NB4 (cell line): ENCODE measurements around the gene PIEZO2.

ENCODE experiments used
- DNase-seq: peaks from one replicate; pipeline ENCODE4 v3.0.0; 2010; ENCODE audit warnings: low read depth
- H3K4me3 ChIP-seq: one replicate; pipeline ENCODE4 v1.5.1; 2011; ENCODE audit warnings: mild to moderate bottlenecking, low read depth, low read length, moderate library complexity
- CTCF ChIP-seq: IDR thresholded peaks from one replicate; pipeline ENCODE4 v1.5.1; 2012; ENCODE audit warnings: low read depth, low read length
- MAX ChIP-seq: IDR thresholded peaks from 2 replicates; pipeline ENCODE4 v1.6.1; 2011; ENCODE audit warnings: low read depth, low read length
- MYC ChIP-seq: IDR thresholded peaks from 2 replicates; pipeline ENCODE4 v1.6.1; 2011; ENCODE audit warnings: low read depth, low read length
- POLR2A ChIP-seq: IDR thresholded peaks from 2 replicates; pipeline ENCODE4 v1.6.1; 2011; ENCODE audit warnings: mild to moderate bottlenecking; ENCODE audit not compliant: insufficient read length; ENCODE audit errors: extremely low read depth

Gene PIEZO2

GRCh38 chr18:10689236-10690034 lies 459.9 kb downstream of the PIEZO2 start:
- DNase-seq = no peak
- no peak overlapping the region for H3K4me3 ChIP-seq
- TF ChIP-seq MYC (no peak), POLR2A (no peak), MAX (no peak), CTCF (no peak)

GRCh38 chr18:10688766-10689165 lies 460.6 kb downstream of the PIEZO2 start:
- TF ChIP-seq MAX (no peak), CTCF (no peak), POLR2A (no peak), MYC (no peak)

GRCh38 chr18:10687161-10687925 lies 462.0 kb downstream of the PIEZO2 start:
- H3K4me3 ChIP-seq = no peak overlapping the region
- DNase-seq = no peak
- TF ChIP-seq CTCF (no peak), MYC (no peak), POLR2A (no peak), MAX (no peak)

More at GRCh38 chr18:10688766-10689165, 460.6 kb downstream of the PIEZO2 start:
- no peak for DNase-seq
- H3K4me3 ChIP-seq = no peak overlapping the region

- TF ChIP-seq POLR2A (no peak), MYC (no peak), MAX (no peak), CTCF (no peak)
- no peak for DNase-seq
- no peak overlapping the region for H3K4me3 ChIP-seq
Observed at GRCh38 chr18:10686308-10686707, 463.1 kb downstream of the PIEZO2 start.

GRCh38 chr18:10685484-10685883 lies 463.9 kb downstream of the PIEZO2 start:
- TF ChIP-seq MAX (no peak), MYC (no peak), CTCF (no peak), POLR2A (no peak)
- no peak overlapping the region for H3K4me3 ChIP-seq
- no peak for DNase-seq
